GM10266 (cell line): ENCODE measurements around the gene MYO1A.
A peak's percentile ranks its signal among the peaks of the same experiment; 100 is the strongest.

Experiments
- DNase-seq: peaks from one replicate; pipeline ENCODE4 v3.0.0; 2012; ENCODE audit errors: extremely low spot score
- TF ChIP-seq, protein P1 (sequence below): IDR thresholded peaks from 2 replicates; pipeline ENCODE4 v1.5.1; 2012; ENCODE audit warnings: mild to moderate bottlenecking, low read depth; ENCODE audit not compliant: control insufficient read depth, insufficient read depth; ENCODE audit errors: missing control alignments

MYO1A gene

DNA sequence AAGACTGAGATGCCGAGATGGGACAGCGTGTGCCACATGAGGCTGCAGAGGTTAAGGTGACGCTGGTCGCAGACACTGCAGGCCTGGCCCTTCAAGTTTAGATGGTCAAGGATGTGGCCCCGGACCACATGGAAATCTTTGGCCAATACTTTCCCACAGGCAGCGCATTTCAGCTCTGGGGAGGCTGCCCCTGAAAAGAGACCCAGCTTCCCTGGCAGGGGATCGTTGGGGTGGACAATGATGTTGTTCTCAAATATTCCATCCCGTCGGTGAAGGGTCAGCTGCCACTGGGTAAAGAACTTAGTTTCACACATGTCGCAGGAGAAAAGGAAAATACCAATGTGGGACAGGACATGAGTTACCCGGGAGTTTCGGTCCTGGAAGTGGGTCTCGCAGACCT lies 46.5 kb downstream of the MYO1A start:
- no peak for DNase-seq
- TF ChIP-seq, protein P1, sequence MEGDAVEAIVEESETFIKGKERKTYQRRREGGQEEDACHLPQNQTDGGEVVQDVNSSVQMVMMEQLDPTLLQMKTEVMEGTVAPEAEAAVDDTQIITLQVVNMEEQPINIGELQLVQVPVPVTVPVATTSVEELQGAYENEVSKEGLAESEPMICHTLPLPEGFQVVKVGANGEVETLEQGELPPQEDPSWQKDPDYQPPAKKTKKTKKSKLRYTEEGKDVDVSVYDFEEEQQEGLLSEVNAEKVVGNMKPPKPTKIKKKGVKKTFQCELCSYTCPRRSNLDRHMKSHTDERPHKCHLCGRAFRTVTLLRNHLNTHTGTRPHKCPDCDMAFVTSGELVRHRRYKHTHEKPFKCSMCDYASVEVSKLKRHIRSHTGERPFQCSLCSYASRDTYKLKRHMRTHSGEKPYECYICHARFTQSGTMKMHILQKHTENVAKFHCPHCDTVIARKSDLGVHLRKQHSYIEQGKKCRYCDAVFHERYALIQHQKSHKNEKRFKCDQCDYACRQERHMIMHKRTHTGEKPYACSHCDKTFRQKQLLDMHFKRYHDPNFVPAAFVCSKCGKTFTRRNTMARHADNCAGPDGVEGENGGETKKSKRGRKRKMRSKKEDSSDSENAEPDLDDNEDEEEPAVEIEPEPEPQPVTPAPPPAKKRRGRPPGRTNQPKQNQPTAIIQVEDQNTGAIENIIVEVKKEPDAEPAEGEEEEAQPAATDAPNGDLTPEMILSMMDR: no peak

DNA sequence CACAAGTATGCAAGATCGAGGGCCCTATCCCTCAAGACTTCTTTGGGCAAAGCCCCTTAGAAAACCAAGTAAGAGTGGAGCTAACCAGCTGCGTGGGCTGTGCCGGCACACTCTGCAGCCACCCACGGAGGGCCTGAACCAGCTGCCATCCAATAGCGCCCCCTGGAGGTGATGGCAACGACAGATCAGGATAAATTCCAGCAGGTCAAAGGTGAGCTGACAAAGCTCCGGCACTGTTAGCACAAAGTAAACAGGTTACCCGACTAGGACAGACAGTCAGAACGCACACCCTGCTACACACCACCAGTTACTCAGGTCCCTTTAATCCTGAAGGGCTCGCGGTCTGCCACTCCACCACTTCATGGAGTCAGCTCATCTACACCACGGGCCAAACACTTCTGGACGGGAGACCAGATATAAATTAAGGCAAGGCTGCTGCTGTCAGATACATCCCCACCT lies 48.5 kb downstream of the MYO1A start:
- DNase-seq: peak; percentile 70
- TF ChIP-seq, protein P1: peak; percentile 84

DNA sequence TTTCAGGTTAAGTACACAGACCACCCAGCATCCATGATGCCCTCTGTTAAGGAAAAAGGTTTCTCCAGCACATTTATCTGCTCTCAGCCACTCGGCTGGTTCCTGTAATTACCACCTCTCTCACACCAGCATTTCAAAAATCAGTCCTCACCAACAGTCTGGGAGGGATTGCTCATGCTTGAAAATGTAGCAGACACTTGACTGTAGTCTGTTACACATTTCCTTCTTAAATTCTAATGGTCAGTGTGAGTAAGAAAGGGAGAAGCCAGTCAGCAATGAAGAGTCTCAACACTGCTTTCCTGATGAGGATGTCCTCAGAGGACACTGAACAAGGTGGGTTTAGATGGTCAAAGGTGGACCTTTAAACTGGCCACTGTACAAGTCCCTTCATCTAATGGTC lies 49.5 kb downstream of the MYO1A start:
- TF ChIP-seq, protein P1: no peak
- DNase-seq: no peak

DNA sequence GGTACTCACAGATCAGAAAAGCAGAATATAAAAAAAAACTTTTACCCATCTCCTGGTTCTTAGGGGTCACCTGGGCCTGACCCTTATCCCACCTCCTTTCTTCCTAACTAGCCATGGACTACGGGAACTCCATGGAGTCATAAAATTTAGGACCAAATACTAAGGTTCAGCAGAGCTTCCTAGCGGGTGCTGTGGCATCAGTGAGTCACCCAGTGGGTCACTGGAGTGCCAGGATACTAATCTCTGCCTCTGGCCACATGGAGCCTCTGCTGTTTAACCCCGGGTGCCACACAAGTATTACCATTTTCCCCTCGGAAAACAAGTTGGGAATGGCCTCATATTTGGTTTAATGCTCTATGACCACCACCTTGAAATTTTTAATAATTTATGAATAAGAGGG lies 50.5 kb downstream of the MYO1A start:
- TF ChIP-seq, protein P1: no peak
- no peak for DNase-seq

DNA sequence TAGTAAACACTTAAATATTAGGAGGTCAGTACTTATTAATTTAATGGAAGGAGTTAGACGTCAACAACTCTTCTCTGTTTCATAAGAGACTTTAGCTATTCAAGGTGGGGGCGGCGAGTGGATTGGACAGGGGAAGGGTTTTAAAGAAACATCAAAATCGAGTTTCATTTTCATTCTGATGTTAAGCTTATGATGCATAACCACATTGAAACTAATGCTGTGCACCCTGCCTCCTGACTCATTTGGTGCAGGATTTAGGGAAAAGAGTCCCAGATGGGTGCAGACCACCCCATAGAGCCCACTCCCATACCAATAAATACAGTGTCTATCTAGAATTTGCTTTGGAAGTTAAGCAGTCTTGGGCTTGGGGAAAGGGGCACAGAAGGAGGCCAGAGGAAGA lies 50.9 kb downstream of the MYO1A start:
- TF ChIP-seq, protein P1: no peak
- DNase-seq: peak; percentile 81

DNA sequence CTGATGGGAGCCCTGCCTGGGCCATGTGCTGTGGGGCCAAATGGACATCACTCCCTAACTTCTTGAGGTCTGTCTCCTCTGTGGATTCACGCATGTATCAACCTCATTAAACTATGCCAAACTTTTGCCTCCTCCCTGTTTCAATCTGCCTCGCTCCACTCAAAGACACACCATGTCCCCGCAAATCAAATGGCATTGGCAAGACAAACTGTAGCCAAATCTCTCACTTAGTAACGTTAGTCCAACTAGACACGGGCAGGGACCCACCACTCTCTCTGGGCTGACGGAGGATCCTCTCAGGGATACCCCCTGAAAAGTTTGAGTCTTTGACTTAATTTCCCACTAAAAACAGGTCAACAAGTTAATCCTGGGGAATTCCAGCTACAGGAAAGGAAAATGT lies 51.6 kb downstream of the MYO1A start:
- TF ChIP-seq, protein P1: no peak
- no peak for DNase-seq

DNA sequence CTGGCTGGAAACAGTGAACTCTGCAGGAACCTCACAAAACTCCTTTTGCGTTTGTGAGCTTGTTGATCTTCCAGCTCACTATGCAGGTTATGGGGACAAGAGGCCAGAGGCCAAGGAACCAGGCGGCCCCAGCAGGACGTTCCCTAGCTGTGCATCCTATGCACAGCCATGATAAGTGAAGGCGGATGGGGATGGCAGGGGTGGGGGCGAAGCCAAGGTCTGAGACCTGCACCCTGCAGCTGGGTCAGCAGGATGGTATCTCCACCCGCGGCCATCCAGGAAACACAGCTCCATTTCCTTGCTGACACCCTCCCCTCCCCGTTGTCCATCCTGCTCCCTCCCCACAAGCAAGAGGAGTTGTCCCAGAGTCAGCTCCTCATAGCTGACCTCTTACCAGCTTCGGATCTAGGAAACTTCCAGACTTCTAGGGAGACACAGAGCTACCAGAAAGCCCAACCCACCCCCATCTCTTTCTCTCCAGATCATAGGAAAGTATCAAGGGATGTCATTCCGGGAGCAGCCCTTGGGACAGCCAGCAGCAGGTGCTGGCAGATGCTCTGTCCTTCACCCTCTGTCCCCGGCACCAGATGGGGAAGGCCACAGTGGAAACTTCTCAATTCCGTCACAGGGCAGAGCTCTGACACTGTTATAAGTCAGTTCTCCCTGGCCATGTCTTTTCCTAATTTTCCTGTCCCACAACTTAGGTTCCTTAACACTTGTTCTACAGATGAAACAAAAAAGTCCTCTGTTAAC lies 53.0 kb downstream of the MYO1A start:
- TF ChIP-seq, protein P1: no peak
- no peak for DNase-seq
